Skeletal muscle tissue (tissue), 4 donors: ENCODE measurements around the gene POLL. TPM values are rescaled to one million over a fixed set of nuclear protein-coding genes. Genes with fewer than 3 reads are reported as not detected.
A peak's percentile ranks its signal among the peaks of the same experiment; 100 is the strongest.
"Not testable (repeated sequence)": the region's sequence is repeated elsewhere in the genome, so short reads cannot be mapped to it uniquely, and the experiment has no call there.

Experiments
- H3K27ac ChIP-seq: one replicate; pipeline ENCODE4 v1.7.0; 2013; ENCODE audit warnings: mild to moderate bottlenecking, low read depth, low read length, inconsistent platforms
- H3K27me3 ChIP-seq, 3 donors: one replicate each; pipeline ENCODE4 v1.7.0; 2013; ENCODE audit warnings: low read length in 3 of 3; ENCODE audit not compliant: control insufficient read depth in 3 of 3, insufficient read depth in 3 of 3
- H3K36me3 ChIP-seq, 3 donors: one replicate each; pipeline ENCODE4 v1.7.0; 2013; ENCODE audit warnings: low read length in 3 of 3; ENCODE audit not compliant: control insufficient read depth in 3 of 3, insufficient read depth in 3 of 3
- H3K4me1 ChIP-seq, 3 donors: one replicate each; pipeline ENCODE4 v1.7.0; 2013; ENCODE audit warnings: low read length in 3 of 3, mild to moderate bottlenecking in 3 of 3; ENCODE audit not compliant: control insufficient read depth in 3 of 3, insufficient read depth in 3 of 3
- H3K4me3 ChIP-seq, 3 donors: one replicate each; pipeline ENCODE4 v1.7.0; 2013; ENCODE audit warnings: low read length in 3 of 3
- H3K9ac ChIP-seq, 3 donors: one replicate each; pipeline ENCODE4 v1.7.0; 2013; ENCODE audit warnings: low read length in 3 of 3, mild to moderate bottlenecking in 3 of 3, moderate library complexity in 2 of 3, low read depth in 1 of 3
- H3K9me3 ChIP-seq, 3 donors: one replicate each; pipeline ENCODE4 v1.7.0; 2013; ENCODE audit warnings: low read length in 3 of 3; ENCODE audit not compliant: control insufficient read depth in 3 of 3
- total RNA-seq: library from RNA; depleted of rRNA; stranded (reverse); fragments of >200 nt; gene quantifications from one replicate; pipeline ENCODE4 v1.2.3, GENCODE V29; 2014
- donor health status: Osteomylitis.

The POLL gene
- total RNA-seq = 13.6 TPM

- H3K27me3 ChIP-seq = no peaks in the 10 kb centered on the region
- peaks cover 20 to 21% (median 21%) of the 10 kb centered on the region in 3 donors for H3K36me3 ChIP-seq
- peaks cover 17 to 22% (median 18%) of the 10 kb centered on the region in 3 donors for H3K4me1 ChIP-seq
- peak within 1 kb of the TSS; percentile 98 to 100 (median 99) for H3K4me3 ChIP-seq
- peak within 1 kb of the TSS; percentile 88 to 96 (median 94) for H3K9ac ChIP-seq
- no peaks in the 10 kb centered on the region for H3K9me3 ChIP-seq
- peak within 1 kb of the TSS; percentile 77 for H3K27ac ChIP-seq
Observed at GRCh38 chr10:101587725-101588653, at the start of gene POLL, which contains the start of gene DPCD. Gene POLL, minus strand, starts transcription at chr10:101588257. Its CDS starts 897 bp downstream, at chr10:101587360. Gene DPCD, plus strand, starts transcription at chr10:101588321. Its CDS starts 16 bp downstream, at chr10:101588337.

DNA sequence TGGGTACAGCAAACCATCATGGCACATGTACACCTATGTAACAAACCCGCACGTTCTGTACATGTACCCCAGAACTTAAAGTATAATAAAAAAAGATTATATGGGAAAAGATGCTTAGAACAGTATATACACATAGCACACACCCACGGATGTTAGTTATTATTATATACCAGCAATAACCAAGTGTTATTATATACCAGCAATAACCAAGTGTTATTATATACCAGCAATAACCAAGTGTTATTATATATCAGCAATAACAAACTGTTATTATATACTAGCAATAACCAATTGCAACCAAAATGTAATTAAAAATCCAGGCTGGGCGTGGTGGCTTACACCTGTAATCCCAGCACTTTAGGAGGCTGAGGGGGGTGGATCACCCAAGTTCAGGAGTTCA lies 45.5 kb upstream of the POLL start:
- H3K27me3 ChIP-seq, H3K27ac ChIP-seq, H3K36me3 ChIP-seq, H3K4me3 ChIP-seq, H3K9ac ChIP-seq, H3K9me3 ChIP-seq: not testable (repeated sequence)
- H3K4me1 ChIP-seq = peaks cover 4 to 12% (median 4%) of the 10 kb centered on the region in 3 donors

DNA sequence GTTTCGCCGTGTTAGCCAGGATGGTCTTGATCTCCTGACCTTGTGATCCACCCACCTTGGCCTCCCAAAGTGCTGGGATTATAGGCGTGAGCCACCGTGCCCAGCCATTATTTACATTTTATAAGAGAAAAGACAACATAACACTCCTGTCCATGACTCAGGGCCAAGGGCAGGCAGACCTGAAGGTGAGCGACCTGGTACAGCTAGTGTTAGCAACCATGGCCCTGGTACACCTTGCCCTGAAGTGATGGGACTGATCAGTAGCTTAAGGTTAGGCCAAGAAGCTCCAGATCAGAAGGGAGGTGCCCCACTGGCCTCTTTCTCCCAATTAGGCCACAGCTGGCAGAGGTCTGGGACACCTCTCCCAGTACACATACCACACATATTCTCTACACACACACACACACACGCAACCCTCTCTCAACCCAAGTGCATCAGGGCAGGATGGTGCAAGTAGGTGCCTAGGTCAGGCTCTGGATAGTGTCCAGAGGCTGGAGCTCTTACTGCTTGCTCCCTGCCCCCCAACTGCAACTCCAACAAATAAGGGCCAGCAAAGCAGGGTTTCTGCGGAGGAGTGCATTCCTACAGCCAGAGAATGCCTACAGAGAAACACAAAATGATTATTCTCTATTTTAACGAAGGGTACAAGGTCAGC lies 43.9 kb upstream of the POLL start:
- no peak overlapping the region for H3K9ac ChIP-seq
- no peaks in the 10 kb centered on the region for H3K9me3 ChIP-seq
- no peaks in the 10 kb centered on the region for H3K27me3 ChIP-seq
- no peak overlapping the region for H3K4me3 ChIP-seq
- peaks cover 4 to 12% (median 4%) of the 10 kb centered on the region in 3 donors for H3K4me1 ChIP-seq
- H3K36me3 ChIP-seq = peaks cover 0 to 6% (median 2%) of the 10 kb centered on the region in 3 donors
- H3K27ac ChIP-seq = no peak overlapping the region

- Histone ChIP-seq H3K36me3 (peaks cover 0 to 6% (median 2%) of the 10 kb centered on the region in 3 donors), H3K9ac (no peak overlapping the region), H3K27ac (no peak overlapping the region), H3K27me3 (no peaks in the 10 kb centered on the region), H3K4me3 (no peak overlapping the region), H3K9me3 (no peaks in the 10 kb centered on the region), H3K4me1 (peaks cover 11 to 20% (median 13%) of the 10 kb centered on the region in 3 donors)
Observed at GRCh38 chr10:101630633-101630920, 42.5 kb upstream of the POLL start.

GRCh38 chr10:101629837-101630632 lies 42.0 kb upstream of the POLL start:
- peaks cover 17 to 25% (median 18%) of the 10 kb centered on the region in 3 donors for H3K4me1 ChIP-seq
- H3K9me3 ChIP-seq = no peaks in the 10 kb centered on the region
- no peaks in the 10 kb centered on the region for H3K27me3 ChIP-seq
- peaks cover 0 to 6% (median 2%) of the 10 kb centered on the region in 3 donors for H3K36me3 ChIP-seq
- H3K27ac ChIP-seq = no peak overlapping the region
- H3K9ac ChIP-seq = no peak overlapping the region
- H3K4me3 ChIP-seq = no peak overlapping the region

DNA sequence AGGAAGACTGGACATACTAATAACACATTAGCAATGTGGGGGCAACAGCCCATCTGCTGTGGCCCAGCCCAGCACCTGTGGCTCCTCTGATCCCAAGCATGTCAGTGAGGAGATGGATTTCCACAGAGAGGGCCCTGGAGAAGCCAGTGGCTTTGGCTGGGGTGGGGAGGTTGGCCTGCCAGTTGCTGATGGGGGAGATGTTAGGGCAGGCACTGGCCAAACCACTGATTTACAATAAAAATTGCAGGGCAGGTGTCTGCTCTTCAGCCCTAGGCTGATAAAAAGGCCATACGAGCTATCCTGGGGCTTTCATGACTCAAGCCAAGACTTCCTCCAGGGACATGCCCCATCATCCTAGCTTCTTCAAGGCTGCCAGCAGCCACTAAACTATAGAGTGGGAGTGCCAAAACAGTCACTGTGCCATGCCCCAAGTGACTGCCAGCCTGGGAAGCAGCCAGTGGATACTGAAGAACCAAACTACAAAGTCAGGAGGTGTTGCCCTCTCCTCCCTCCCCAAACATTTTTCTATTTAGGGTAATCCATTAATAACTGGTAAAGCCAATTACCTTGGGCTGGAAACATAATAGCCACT lies 37.9 kb upstream of the POLL start:
- no peaks in the 10 kb centered on the region for H3K27me3 ChIP-seq
- no peak overlapping the region for H3K4me3 ChIP-seq
- H3K9ac ChIP-seq = no peak overlapping the region
- H3K27ac ChIP-seq = no peak overlapping the region
- H3K4me1 ChIP-seq = peaks cover 21 to 31% (median 23%) of the 10 kb centered on the region in 3 donors
- H3K9me3 ChIP-seq = no peaks in the 10 kb centered on the region
- H3K36me3 ChIP-seq = peaks cover 2 to 16% (median 5%) of the 10 kb centered on the region in 3 donors

GRCh38 chr10:101624526-101625102 lies 36.6 kb upstream of the POLL start:
- Histone ChIP-seq H3K27me3 (no peaks in the 10 kb centered on the region), H3K4me1 (peaks cover 20 to 24% (median 22%) of the 10 kb centered on the region in 3 donors), H3K4me3 (no peak overlapping the region), H3K9me3 (no peaks in the 10 kb centered on the region), H3K9ac (no peak overlapping the region), H3K27ac (no peak overlapping the region), H3K36me3 (peaks cover 2 to 20% (median 6%) of the 10 kb centered on the region in 3 donors)

DNA sequence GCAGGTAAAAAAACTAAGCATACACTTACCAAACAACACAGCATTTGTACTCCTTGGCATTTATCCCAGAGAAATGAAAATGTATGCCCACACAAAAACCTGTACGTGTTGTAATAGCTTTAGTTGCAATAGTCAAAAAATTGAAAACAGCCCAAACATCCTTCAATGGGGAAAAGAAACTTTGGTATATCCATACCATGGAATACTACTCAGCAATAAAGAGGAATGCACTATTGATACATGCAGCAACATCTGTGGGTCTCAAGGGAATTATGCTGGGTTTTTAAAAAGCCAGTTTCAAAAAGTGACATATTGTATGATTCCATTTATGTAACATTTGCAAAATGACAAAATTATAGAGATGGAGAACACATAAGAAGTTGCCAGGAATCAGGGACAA lies 35.5 kb upstream of the POLL start:
- H3K27me3 ChIP-seq = no peaks in the 10 kb centered on the region
- peaks cover 2 to 20% (median 10%) of the 10 kb centered on the region in 3 donors for H3K36me3 ChIP-seq
- H3K4me1 ChIP-seq = peaks cover 16 to 20% (median 19%) of the 10 kb centered on the region in 3 donors
- no peak overlapping the region for H3K9ac ChIP-seq
- H3K9me3 ChIP-seq = no peaks in the 10 kb centered on the region
- no peak overlapping the region for H3K27ac ChIP-seq
- no peak overlapping the region for H3K4me3 ChIP-seq

- Histone ChIP-seq H3K27ac (no peak overlapping the region), H3K4me3 (no peak overlapping the region), H3K4me1 (peaks cover 3 to 6% (median 5%) of the 10 kb centered on the region in 3 donors), H3K9ac (no peak overlapping the region), H3K9me3 (no peaks in the 10 kb centered on the region), H3K36me3 (peaks cover 9 to 27% (median 15%) of the 10 kb centered on the region in 3 donors), H3K27me3 (no peaks in the 10 kb centered on the region)
Observed at GRCh38 chr10:101619983-101620382, 31.9 kb upstream of the POLL start.
